SW480 (cell line): ENCODE data around the gene HOXA5.

ENCODE experiments used
- DNase-seq: peaks from one replicate; pipeline ENCODE4 v3.0.0-alpha.2; 2016; ENCODE audit warnings: low spot score

Gene HOXA5

DNA sequence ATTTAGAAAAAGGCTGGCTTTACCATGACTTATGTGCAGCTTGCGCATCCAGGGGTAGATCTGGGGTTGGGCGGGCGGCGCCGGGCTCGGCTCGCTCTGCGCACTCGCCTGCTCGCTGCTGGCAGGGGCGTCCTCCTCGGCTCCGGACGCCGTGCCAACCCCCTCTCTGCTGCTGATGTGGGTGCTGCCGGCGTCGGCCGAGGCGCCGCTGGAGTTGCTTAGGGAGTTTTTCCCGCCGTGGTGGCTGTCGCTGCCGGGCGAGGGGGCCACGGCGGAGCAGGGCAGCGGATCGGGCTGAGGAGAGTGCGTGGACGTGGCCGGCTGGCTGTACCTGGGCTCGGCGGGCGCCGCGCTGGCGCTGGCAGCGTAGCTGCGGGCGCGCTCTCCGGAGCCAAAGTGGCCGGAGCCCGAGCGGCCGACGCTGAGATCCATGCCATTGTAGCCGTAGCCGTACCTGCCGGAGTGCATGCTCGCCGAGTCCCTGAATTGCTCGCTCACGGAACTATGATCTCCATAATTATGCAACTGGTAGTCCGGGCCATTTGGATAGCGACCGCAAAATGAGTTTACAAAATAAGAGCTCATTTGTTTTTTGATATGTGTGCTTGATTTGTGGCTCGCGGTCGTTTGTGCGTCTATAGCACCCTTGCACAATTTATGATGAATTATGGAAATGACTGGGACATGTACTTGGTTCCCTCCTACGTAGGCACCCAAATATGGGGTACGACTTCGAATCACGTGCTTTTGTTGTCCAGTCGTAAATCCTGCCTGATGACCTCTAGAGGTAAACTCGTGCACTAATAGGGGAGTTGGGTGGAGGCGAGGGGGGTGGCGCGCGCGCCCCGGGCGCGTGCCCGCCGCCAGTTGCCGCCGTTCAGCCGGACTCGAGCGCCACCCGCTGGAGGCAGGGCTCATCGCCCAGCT, at the start of gene HOXA5:
TSS of gene HOXA5 (minus strand) at position 659 of the 927 bp plus-strand sequence. CDS start at position 585, 74 bp downstream.
- DNase-seq: peak; percentile 100

DNA sequence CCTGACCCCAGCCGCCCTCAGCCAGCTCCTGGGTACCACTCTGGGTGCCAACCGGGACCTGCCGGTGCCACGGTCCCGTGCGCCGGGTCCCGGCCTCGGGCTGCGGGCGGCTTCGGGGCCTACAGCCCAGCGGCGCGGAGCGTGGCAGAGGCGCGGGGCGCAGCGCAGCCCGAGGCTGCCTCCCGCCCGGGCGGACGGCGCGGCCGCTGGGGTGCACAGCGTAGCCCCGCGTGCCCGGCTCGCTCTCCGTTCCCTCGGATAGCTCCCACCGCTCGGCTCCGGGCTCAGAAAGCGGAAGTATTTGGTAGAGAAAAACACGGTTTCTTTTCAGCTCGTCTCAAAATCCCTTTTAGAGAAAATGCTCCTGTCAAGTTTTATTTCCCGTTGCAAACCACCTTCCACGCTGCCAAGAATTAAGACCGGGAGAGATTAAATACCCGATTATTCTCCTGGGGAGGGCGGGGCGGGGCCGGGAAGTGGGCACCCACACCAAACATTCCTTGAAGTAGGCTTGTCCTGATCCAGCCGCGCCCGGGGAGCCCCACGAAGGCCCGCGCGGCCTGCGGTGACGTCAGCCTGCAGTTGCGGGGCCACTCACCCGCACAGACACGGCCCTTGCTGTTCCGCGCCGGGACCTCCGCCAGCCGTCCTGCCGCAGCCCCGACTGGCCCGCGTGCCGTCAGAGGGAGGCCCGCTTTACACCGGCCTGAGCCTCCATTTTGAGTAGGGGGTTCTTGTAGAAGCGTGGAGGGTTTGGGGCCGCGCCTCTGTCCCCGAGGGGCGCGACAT, 49.3 kb upstream of the HOXA5 start:
- no peak for DNase-seq

DNA sequence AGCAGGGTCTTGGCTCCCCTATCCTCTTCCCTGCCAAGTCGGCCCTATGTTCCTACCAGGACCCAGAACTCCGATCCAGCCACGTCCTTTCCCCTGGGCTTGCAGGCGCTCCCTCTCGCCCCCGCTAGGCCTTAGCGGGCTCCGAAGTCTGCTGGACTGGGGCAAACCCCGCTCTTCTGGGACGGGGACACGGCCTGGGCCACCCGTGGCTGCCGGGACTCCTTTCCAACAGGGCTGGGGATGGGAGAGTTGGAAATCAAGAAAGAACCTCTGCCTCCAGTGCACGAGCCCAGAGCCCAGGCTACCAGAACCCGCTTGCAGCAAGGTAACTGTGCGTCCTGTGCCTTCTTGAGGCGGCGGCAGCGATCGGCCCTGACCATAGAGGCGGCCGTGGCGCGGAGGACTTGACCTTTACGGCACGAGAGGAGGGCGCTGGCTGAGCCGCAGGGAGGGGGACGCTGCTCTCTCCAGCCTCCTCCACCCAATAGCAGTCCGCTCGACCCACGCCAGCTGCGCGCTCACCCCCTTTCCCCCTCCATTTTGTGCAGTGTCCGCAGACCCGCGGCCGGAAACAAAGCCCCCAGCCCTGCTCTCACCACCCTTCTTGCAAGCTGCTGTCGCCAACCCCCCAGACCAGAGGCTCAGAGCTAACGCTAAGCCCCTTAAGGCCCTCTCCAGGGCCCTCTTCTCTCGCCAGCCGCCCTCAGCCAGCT, 48.5 kb upstream of the HOXA5 start:
- no peak for DNase-seq

DNA sequence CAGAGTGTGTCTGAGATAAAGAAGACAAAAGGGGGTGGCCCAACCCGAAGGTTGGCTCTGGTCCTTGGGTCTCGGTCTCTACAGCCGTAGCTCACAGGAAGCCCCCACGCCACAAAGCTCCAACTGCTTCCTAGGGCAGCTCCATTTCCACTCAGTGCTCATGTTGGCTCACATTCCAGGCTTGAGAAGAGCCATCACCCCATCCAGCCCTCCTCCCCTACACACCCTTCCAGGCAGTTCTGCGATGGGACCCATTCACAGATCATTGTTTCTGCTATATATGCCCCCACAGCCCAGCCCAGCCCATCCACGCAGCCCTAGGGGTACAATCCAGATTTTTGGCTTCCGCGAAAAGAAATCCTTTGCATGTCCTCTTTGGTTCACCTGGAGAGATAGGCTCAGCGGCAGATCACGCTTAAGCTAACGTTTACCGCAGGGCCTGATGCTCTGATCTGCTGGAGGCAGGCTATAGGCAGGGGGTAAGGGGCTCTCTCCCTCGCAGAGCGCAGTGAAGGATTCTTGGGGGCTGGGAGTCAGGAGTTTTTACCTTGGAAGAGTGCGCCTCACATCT, 47.8 kb upstream of the HOXA5 start:
- DNase-seq: no peak

DNA sequence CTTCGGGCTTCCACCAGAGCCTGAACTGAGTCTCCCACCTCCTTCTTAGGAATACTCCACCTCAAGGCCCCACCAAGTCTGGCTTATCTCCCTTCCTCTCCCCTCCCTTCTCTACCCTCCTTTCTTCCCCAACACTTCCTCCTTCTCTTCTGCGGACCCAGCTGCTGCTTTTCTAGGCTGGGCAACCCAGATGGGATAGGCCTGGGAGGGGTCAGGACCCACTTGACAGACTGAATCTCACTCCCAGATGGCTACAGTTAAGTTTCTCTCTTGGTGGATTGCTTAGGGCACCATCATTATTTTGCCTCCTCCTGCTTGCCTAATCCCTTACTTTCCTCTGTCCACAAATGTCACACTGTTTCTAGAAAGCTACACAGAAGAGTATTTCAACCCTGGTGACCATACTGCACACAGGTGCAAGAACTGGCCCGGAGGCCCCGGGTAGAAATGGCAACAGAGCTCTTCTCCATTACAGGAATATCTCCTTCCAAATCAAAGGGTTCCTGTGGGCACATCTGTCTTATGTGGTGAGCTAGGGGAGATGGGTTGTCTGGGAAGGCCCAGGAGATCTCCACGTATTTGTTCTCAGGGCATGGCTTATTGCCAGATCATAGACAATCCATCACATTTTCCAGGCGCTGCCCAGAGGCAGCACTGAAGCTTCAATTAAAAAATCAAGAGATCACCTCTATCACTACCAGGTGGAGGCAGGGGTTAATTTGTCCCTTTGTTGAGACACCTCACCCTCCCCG, 46.7 kb upstream of the HOXA5 start:
- DNase-seq: no peak

GRCh38 chr7:27189295-27189996, 46.0 kb upstream of the HOXA5 start:
- DNase-seq: no peak

DNA sequence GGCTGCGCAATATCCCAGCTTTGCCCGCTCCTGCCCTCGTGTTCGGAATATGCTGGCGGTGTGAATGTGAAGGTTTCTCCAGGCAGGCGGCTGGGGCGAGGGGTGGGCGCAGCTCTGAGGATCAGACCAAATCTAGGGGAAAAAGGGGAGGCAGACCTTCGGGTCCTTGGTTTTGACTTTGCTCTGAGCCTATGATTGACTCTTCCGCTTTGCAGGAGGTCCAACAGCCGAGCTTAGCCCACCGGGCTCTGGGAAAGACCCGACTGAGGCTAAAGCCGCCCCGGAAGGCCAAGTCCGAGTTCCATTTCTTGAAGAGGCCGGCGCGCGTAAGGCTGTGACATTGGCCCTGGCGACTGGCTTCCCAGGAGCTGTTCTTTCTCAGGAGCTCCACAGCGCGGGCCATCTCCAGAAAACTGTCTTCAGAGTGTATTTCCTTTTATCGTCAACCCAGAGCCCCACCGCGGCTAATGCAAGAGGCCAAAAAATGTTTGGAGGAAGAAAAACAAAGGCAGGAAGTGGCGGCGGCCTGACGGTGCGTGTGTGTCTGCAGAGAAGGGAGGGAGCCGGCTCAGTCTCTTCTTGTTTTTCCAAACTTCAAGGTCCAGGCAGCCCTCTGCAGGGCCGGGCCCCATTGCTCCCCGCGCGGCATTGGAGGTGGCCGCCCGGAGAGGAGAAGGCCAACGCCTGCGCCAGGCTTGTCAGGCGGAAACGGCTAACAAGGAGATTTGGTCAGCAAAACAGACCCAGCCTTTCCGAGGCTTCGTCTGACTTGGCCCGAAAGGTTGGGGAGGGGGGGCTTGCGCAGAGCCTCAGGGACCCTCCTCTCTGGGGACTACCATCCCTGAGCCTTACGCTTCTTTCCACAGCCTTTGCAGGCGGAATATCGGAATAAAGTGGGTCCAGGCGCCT, 45.2 kb upstream of the HOXA5 start:
- DNase-seq: no peak

- no peak for DNase-seq
Measured at GRCh38 chr7:27187475-27188385, 44.2 kb upstream of the HOXA5 start.

- no peak for DNase-seq
Measured at GRCh38 chr7:27186668-27187474, 43.4 kb upstream of the HOXA5 start.

DNA sequence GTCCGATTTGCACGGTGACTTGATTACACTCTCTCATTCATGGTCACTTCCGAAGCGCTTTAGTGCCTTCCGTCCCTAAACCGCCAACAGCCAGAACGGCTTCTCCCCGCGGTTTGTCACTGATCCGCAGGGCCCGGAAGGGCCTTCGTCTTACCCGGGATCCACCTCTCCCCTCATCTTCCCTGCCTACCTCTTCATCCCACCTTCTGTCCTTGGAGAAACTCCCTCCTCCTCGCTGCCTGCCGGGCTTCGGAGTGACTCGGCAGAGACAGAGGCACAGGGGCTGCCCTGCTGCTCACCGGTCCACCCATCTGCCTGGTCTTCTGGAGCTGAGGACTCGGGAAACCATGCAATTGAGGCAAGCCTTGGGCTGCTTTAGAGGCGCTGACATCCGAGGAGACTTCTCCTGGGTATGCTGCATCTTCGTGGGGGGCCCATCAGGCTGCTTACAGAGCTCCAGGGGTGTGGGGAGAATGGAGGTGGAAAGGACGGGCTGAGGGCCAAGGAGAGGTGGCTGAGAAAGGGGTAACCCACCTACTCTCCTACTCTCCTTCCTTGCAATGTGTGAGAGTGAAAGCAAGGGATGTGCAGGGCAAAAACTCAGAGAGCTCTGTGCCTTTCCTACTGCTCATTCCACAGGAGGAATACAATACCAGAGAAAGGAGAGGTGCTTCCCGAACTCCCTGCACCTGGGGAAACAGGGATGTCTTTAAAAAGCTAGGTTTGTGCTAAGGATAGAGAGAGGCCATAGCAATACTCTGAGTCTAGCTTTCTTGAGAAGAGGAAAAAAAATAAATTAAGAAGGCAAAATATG, 42.6 kb upstream of the HOXA5 start:
- peak; percentile 17 for DNase-seq

DNA sequence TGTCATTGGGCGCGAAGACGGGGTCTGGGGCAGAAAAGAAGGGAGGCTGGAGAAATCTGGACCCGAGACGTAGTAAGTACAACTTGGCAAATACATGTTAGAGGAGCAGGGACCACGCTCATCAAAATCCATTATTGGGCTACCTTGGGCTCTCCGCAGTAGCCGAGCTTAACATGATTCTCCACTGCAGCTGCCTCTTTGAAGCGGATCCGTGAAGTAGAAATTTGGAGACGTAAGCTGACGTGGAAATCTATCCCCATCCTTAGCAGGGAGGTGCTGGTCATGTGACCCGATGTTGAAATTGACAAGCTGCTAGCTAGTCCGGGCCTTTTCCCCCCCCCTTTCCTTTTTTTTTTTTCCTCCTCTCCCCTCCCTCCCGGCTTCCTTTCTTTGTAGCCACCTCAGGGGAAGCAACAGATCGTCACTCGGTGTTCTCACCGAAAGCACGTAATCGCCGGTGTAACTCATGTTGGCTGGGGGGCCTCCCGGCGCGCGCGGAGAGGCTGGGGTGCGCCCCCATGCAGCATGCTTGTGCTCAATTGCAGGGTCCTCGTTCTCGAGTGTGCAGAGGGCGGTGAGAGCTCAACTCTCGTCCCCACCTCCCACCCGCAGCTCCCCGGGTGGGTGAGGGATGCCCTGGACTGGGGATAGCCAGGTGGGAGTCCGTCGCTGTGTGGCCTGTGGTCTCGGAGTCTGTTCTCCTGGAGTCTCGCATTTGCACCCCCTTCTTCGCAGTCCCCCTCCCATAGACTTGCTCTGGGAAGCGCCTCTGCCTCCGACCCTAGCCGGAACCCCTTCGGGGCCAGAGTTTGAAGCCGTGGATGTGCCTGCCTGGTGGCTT, 41.8 kb upstream of the HOXA5 start, which contains the start of gene HOXA11:
TSS of gene HOXA11 (minus strand) at position 220 of the 841 bp plus-strand sequence. CDS start at position 132, 88 bp downstream.
- DNase-seq: peak; percentile 76

DNA sequence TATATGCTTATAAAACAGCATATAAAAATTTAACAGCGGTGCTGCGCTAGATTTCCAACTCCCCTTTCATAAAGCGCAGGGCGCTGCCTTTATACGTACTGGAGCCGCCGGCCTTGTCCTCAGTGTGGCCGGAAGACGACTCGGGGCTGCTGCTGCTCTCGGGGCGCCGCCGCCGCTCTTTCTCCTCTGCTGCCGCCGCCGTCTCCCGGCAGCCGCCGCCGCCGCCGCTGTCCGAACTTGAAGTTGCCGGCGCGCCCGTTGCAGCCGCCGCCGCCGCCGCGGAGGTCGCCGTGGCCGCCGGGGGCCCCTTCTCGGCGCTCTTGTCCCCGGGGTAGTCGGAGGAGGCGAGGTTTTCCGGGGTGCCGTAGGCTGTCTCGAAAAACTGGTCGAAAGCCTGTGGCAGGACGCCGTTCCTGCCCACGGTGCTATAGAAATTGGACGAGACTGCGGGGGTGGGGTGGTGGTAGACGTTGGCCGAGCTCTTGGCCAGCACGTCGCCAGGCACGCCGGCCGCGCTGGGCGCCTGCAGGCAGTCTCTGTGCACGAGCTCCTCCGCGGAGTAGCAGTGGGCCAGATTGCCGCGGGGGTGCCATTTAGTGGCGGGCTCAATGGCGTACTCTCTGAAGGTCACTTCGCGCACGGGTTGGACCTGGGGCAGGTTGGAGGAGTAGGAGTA, 41.0 kb upstream of the HOXA5 start:
- peak; percentile 75 for DNase-seq

DNA sequence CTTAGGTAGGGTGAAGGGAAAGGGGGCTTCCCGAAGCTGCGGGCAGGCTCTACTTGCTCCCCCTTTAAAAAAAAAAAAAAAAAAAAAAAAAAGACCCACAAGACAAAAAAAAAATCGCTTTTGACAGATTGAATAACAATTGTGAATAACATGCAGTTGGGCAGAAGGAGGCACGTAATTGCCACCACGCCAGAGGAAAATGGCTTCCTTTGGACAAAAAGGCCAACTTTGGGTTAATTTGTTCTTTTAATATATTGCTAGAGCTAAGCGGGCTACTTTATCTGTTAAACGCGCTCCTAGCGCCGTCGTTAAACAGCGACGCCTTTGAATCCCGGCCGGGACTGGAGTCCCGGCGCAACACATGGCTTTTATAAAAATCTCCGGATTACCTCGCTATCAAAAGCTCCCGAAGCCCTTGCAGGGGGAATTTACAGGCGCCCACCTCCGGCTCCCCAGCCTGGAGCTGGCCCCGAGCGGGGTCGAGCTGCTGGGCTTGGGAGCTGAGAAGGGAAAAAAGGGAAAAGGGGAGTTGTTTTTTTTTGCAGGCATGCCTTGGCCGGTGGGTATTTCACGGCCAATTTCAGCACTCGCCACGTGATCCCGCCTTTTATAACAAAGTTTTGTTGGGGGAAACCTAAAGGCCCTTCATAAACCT, 40.3 kb upstream of the HOXA5 start:
- peak; percentile 52 for DNase-seq

DNA sequence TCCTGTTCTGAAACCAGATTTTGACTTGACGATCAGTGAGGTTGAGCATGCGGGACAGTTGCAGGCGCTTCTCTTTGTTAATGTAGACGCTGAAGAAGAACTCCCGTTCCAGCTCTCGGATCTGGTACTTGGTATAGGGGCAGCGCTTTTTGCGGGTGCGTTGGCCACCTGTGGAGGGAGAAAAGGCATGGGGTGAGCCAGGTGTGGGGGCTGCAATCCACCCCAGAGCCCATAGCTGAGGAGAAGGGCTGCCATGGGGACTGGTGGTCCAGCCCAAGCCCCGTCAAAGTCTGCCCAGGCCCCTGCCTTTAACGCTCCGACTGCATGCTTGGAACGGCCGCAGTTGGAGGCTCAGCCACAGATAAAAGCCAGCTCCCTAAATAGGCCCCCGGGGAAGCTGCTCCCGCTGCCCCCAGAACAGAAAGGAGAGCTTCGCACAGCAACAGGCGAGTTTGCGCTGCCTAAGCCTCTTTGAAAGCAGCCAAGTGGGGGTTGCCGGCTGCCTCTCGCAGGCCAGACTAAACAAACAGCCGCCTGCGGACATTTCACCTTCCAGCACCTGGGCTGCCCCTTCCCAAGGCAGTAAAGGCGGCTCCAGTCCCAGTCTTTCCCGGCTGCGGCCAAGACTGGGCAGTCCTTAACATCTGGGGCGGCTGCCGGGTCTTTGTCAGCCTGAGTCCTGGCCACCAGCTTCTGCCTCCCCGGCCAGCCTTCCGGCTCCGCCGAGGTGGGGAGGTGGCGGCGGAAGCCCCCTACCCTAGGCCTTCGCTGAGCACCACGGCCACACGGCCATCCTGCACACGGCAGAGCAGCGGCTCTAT, 39.6 kb upstream of the HOXA5 start:
- peak; percentile 37 for DNase-seq
